ENCODE data around the gene UBALD2.

DNA sequence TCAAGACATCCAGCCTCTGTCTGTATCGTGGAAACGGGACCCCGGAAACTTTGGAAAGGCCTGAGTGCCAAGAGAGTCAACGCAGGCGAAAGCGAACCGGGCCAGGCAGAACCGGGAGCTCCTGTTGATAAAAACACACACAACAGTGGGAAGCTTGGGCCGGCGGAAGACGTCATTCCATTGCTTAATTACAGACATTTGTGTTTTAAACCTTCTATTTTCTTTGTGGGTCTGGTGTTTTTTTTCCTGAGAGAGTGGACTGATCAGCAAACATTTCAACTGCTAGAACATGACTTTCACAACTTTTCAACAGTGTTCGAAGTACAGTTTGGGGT lies 24.0 kb upstream of the UBALD2 start:
- no peak for TF ChIP-seq CTCF (conservative IDR thresholded peaks at IDR 0.05 in 1 of 2, IDR thresholded peaks at IDR 0.05 in 1 of 2; ENCODE audit: low read depth in 1 of 2, low read length in 2 of 2)
- TF ChIP-seq EZH2 (IDR thresholded peaks at IDR 0.05; ENCODE audit: low read length, missing control alignments): no peak
